ENCODE measurements around the gene KAT6B.

Gene KAT6B

DNA sequence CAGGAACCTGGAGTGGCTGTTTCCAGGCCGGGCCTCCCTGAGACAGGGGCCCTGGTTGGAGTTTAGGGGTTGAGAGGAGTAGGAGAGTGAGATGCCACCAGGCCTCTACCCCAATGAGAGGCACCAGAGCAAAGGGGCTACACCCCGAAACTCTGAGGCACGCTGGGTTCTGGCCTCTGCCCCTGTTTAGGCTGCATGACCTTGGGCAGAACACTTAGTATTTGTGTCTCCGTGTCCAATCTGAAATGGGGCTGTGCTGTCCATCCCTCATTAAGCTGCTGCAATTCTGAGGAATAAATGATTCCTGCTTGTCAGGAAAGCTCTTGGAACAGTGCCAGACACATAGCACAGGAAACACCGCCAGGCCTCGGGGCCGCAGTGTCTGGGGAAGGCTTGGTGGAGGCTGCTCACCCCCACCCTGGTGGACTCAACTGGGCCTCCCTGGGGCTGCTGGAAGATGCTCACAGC is 244.6 kb downstream of the KAT6B start:
- no peak for DNase-seq (ENCODE audit: low spot score)

- DNase-seq (ENCODE audit: low spot score), result no peak
Measured at GRCh38 chr10:75071756-75072155, 245.4 kb downstream of the KAT6B start.

- no peak for DNase-seq (ENCODE audit: low spot score)
Measured at GRCh38 chr10:75072727-75073126, 246.3 kb downstream of the KAT6B start.

GRCh38 chr10:75073442-75073841 is 247.0 kb downstream of the KAT6B start:
- DNase-seq (ENCODE audit: low spot score), result no peak

DNA sequence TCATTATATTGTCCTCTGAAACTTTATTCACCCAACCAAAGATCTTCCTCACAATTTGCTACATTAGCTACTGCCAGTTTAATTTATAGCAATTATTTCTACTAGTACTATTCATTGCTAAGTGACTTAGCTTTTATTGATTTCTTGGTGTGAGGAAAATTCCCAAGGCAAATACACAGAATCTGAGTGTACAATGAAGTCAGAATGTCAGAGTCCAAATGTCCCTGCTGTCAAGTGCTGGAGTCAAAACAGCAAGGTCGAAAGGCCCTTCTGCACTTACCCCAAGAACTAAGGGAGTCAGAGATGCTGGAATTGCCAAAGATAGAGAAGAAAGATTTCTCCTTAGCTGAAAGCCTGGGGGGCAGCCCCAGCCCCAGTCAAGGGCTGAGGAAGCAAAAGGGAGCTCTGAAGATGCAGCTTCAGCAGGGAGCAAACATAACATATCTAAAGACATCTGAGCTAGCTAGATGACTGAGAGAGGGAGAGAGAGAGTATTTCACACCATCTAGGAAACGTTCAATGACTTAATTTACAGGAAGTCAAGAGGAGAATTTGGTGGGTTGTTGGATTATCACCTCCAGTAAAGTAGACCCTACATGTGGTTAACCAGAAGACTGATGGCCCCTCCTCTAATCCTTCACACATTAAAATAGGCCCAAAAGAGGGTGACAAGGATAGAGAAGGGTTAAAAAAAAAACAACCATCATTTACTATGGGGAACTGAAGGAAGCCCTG is 248.5 kb downstream of the KAT6B start:
- DNase-seq (ENCODE audit: low spot score), result no peak

DNA sequence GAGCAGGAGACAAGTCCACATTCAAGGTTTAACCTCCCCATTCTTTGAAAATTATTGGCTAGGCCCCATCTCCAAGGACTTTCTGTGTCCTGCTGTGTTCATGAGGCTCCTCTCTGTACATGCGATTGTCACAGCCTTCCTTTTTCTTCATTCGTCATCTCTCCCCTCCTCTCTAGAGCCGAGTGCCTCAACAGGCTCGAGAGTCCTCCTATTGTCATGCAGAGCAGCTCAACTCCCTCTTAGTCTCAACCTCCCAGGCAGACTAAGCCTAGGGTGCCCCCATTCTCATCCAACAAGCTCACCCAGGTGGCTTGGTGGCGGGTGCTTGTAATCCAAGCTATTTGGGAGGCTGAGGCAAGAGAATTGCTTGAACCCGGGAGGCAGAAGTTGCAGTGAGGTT is 249.9 kb downstream of the KAT6B start:
- no peak for DNase-seq (ENCODE audit: low spot score)

DNA sequence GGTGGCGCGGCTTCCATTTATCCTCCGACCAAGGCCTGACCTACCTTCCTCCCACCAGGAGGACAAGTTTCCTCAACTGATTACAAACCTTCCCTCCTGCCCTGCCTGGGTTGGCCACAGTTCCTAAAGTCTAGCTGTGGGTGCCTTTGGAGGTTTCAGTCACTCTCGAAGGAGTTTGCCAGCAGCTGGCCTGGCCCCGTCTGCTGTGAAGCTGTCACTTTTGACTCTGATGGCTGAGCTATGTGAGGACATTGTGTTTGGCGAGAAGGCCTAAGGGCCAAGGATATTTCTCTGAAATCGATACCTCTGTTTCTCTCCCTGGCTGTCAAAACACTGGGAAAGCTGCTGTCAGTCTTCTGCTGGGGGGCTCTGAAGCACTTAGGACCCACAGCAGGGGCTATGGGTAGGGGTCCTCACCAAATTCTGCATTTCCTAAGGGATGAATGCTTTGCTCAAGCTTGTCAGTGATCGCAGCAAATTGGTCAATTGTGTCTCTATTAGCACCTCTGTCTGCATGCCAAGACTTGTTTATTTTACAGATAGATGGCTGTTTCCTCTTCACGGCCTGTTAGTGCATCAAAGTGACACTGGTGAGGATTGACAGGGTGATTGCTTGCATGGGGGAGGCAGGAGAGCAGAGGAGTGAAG is 253.2 kb downstream of the KAT6B start:
- DNase-seq (ENCODE audit: low spot score), result no peak

DNA sequence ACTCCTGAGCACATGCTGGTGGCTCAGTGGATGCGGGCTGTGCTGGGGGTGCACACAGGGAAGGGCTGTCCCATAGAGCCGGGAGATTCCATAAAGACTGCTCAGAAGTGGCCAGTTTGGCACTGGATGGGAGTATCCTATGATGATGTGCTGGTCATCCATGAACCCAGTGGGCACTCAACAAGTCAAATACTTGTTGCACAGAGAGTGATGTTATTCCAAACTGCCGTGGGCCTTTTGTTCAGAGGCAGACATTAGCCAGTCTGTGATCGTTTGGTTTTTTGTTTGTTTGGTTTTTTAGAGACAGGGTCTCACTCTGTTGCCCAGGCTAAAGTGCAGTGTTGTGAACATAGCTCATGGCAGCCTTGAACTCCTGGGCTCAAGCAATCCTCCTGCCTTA is 254.2 kb downstream of the KAT6B start:
- no peak for DNase-seq (ENCODE audit: low spot score)

- DNase-seq (ENCODE audit: low spot score), result no peak
Measured at GRCh38 chr10:75081379-75081778, 255.0 kb downstream of the KAT6B start.
